Cardiac fibroblast (primary cell): ENCODE results near the gene SHBG.
A peak's percentile ranks its signal among the peaks of the same experiment; 100 is the strongest.
"Not testable (repeated sequence)": the region's sequence is repeated elsewhere in the genome, so short reads cannot be mapped to it uniquely, and the experiment has no call there.

ENCODE experiments used
- DNase-seq, 2 donors: peaks; one replicate each; pipeline versions ENCODE4 v3.0.0 to v3.0.0-alpha.2; 2010; ENCODE audit warnings: low read depth in 2 of 2
- H3K4me3 ChIP-seq, 2 donors: replicated peaks in 1 of 2; 1 replicate in 1 of 2; 2 replicates in 1 of 2; pipeline ENCODE4 v1.5.1; 2011; ENCODE audit warnings: low read depth in 2 of 2, low read length in 2 of 2, mild to moderate bottlenecking in 2 of 2, moderate library complexity in 1 of 2
- CTCF ChIP-seq: IDR thresholded peaks from one replicate; pipeline ENCODE4 v1.5.1; 2011; ENCODE audit warnings: low read depth, mild to moderate bottlenecking, low read length, inconsistent platforms

SHBG gene

GRCh38 chr17:7592422-7593021 lies 37.4 kb upstream of the SHBG start:
- TF ChIP-seq CTCF: no peak
- H3K4me3 ChIP-seq: no peak overlapping the region
- no peak for DNase-seq

GRCh38 chr17:7593296-7593695 lies 36.6 kb upstream of the SHBG start:
- H3K4me3 ChIP-seq: no peak overlapping the region
- TF ChIP-seq CTCF: no peak
- DNase-seq: no peak

DNA sequence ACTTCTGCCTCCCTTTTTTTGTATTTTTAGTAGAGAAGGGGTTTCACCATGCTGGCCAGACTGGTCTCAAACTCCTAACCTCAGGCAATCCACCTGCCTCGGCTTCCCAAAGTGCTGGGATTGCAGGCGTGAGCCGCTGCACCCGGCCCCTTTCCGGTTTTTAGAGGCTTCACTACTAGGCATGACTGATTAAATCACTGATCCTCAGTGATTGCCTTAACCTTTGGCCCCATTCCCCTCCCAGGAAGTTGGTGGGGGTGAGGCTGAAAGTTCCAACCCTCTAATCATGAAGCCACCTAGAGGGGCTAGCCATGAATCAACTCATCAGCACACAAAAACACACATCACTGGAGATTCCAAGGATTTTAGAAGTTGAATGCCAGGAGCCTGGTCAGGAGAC lies 32.4 kb upstream of the SHBG start:
- not testable (repeated sequence) for DNase-seq, H3K4me3 ChIP-seq

DNA sequence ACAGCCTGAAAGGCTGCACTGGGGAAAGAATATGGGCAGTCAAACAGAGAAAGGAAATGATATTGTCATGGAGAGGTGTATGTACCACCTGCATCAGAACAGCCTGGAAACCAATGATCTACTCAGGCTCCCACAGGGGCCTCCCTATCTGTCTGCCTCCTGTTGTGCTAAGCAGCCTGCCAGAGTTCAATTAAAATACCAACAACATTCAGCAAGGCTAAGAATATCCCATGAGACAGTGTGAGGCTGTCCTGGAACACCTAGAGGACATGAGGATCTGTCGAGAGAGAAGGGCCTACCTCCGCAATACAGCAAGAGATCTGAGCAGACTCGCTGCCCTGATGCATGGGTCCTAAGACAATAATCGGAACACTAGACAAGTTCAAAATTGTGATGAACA lies 23.7 kb upstream of the SHBG start:
- TF ChIP-seq CTCF: no peak
- no peak overlapping the region for H3K4me3 ChIP-seq
- no peak for DNase-seq

GRCh38 chr17:7610641-7611040 lies 19.3 kb upstream of the SHBG start:
- H3K4me3 ChIP-seq: no peak overlapping the region
- no peak for DNase-seq
- no peak for TF ChIP-seq CTCF

DNA sequence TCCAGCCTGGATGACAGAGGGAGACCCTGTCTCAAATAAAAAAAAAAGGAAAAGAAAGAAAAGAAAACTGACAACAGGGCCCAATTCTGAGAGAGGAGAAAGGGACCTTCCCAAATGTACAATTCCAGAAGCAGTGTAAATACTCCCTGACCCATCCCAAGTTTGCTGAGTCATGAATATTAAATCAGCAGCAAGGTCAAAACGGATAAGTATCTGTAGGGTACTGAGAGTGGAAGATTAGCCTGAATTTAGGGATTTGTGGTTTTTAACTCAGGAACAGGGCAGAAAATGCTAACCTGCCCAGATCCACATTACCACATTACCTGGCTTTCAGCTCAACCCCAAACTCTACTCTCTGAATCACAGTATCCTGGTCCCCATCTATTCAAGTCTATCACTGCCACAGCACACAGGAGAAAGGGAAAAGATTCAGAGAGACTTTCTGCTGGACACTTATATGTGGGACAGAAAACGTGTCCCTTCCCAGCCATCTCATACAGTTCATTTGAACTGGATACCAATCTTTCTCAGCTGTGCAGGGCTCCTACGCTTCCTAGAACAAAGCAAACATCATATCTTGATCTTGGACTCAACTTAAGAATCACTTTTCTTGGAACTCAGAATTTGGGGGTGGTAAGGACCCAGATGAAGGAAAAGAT lies 18.2 kb upstream of the SHBG start:
- no peak for DNase-seq

GRCh38 chr17:7612294-7612640 lies 17.7 kb upstream of the SHBG start:
- no peak for TF ChIP-seq CTCF
- no peak overlapping the region for H3K4me3 ChIP-seq
- peak in 1 of 2 donors; percentile 48 for DNase-seq

More for the DNA sequence above, 18.2 kb upstream of the SHBG start:
- TF ChIP-seq CTCF: no peak
- H3K4me3 ChIP-seq: no peak overlapping the region
